ENCODE measurements around the gene GALNT14. TPM values are rescaled to one million over a fixed set of nuclear protein-coding genes. Genes with fewer than 3 reads are reported as not detected.

The GALNT14 gene
- total and polyA plus RNA-seq, 12 donors = 0.39 to 8.9 (median 1.7) TPM; not detected in 2

GRCh38 chr2:30935795-30936194, 202.4 kb downstream of the GALNT14 start:
- Histone ChIP-seq H3K27me3 (no peaks in the 10 kb centered on the region), H3K36me3 (replicated peaks in 1 of 2) (no peaks in the 10 kb centered on the region), H3K9me3 (replicated peaks in 1 of 3) (no peaks in the 10 kb centered on the region), H3K27ac (no peak overlapping the region), H3K4me3 (no peak overlapping the region), H3K4me1 (replicated peaks in 1 of 2) (no peaks in the 10 kb centered on the region)
- intact Hi-C loops (cut with DNase I) = no loop called here
- no peak for DNase-seq
- 77 to 83% (median 79%) methylated on average over 8 of the region's 8 CpGs for WGBS, 4 donors
- TF ChIP-seq CTCF (IDR thresholded peaks at IDR 0.05) (no peak), POLR2A (IDR thresholded peaks at IDR 0.05) (no peak)

DNA sequence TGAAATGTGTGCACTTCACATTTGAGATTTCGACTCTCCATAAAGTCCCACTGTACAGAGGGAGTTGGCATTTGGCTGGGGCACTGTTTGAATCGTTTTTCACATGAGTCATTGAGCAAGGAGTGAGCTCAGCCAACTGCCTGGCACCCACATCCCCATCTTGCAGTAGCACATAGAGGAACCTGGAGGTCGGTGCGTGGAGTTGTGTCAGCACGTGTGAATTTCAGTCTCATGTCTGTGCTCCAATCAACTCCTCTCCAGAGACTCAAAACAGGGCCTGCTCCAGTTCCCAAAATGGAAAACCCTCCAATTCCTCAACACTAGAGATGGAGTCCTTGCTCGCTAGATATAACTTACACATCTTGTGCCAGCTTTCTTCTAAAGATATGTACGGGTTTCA, 204.2 kb downstream of the GALNT14 start:
- Histone ChIP-seq H3K27me3 (no peaks in the 10 kb centered on the region), H3K4me1 (replicated peaks in 1 of 2) (no peaks in the 10 kb centered on the region), H3K36me3 (replicated peaks in 1 of 2) (no peaks in the 10 kb centered on the region), H3K9me3 (replicated peaks in 1 of 3) (no peaks in the 10 kb centered on the region), H3K4me3 (no peak overlapping the region), H3K27ac (no peak overlapping the region)
- TF ChIP-seq POLR2A (IDR thresholded peaks at IDR 0.05) = no peak
- no peak for TF ChIP-seq CTCF (IDR thresholded peaks at IDR 0.05)
- WGBS, 4 donors = 72 to 85% (median 77%) methylated on average over 4 to 7 of the region's 7 CpGs
- DNase-seq = no peak
- intact Hi-C loops (cut with DNase I) = no loop called here

- intact Hi-C loops (cut with DNase I) = no loop called here
- Histone ChIP-seq H3K36me3 (replicated peaks in 1 of 2) (no peaks in the 10 kb centered on the region), H3K4me1 (replicated peaks in 1 of 2) (no peaks in the 10 kb centered on the region), H3K4me3 (no peak overlapping the region), H3K27me3 (no peaks in the 10 kb centered on the region), H3K27ac (no peak overlapping the region), H3K9me3 (replicated peaks in 1 of 3) (no peaks in the 10 kb centered on the region)
- TF ChIP-seq POLR2A (IDR thresholded peaks at IDR 0.05) (no peak), CTCF (IDR thresholded peaks at IDR 0.05) (no peak)
- 69 to 75% (median 72%) methylated on average over 5 of the region's 5 CpGs for WGBS, 4 donors
- DNase-seq = no peak
Observed at GRCh38 chr2:30933496-30933895, 204.7 kb downstream of the GALNT14 start.

GRCh38 chr2:30932870-30933269, 205.4 kb downstream of the GALNT14 start:
- no peak for DNase-seq
- Histone ChIP-seq H3K4me3 (no peak overlapping the region), H3K27me3 (no peaks in the 10 kb centered on the region), H3K27ac (no peak overlapping the region), H3K9me3 (replicated peaks in 1 of 3) (no peaks in the 10 kb centered on the region), H3K4me1 (replicated peaks in 1 of 2) (no peaks in the 10 kb centered on the region), H3K36me3 (replicated peaks in 1 of 2) (no peaks in the 10 kb centered on the region)
- TF ChIP-seq POLR2A (IDR thresholded peaks at IDR 0.05) (no peak), CTCF (IDR thresholded peaks at IDR 0.05) (no peak)
- intact Hi-C loops (cut with DNase I) = no loop called here
- 65 to 87% (median 73%) methylated on average over 3 of the region's 3 CpGs for WGBS, 4 donors

Measured in adrenal gland (tissue), 12 donors.